GM12801 (cell line): ENCODE data around the gene CENPM.

ENCODE experiments used
- CTCF ChIP-seq: IDR thresholded peaks from one replicate; pipeline ENCODE4 v1.5.1; 2011; ENCODE audit warnings: control low read depth; ENCODE audit not compliant: insufficient read length; ENCODE audit errors: extremely low read depth

The CENPM gene

DNA sequence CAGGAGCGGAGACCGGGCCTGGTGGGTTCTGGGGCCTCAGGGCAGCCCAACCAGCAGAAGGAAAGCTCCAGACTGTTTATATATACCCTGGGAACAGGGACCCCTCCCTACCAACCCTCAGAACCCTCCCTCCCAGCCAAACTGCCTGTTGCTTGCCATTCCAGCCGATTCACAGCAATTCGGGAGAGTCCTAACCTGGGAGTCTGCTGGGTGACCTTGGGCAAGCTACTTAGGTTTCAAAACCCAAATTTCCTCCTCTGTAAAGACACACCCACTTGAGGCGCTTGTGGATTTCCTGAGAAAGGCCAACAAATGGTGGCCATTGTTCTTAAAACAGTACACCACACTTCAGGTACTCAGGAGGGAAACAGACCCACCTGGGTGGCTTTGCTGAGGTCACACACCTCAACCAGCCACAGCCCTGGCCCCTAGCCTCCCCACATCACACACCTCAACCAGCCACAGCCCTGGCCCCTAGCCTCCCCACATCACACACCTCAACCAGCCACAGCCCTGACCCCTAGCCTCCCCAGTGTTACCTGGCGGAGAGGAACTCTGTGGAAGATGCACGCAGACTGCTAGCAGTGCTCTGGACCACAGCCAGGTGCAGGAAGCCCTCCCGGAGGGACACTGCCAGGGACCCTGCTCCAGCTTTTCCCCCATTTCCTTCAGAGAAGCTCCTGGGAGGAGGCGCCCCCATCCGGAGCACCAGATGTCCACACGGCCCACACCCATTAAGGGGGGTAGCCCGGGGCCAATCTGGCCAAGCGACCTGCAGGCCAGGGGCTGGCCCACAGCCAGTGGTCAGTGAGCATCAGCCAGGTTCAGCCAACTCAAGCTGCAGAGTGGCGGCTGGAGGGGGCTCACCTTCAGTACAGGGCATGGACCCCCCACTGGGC is 38.3 kb downstream of the CENPM start:
- TF ChIP-seq CTCF = no peak

- TF ChIP-seq CTCF = no peak
Measured at GRCh38 chr22:41907436-41908401, 39.2 kb downstream of the CENPM start.

GRCh38 chr22:41906822-41907221 is 40.1 kb downstream of the CENPM start:
- TF ChIP-seq CTCF = no peak

DNA sequence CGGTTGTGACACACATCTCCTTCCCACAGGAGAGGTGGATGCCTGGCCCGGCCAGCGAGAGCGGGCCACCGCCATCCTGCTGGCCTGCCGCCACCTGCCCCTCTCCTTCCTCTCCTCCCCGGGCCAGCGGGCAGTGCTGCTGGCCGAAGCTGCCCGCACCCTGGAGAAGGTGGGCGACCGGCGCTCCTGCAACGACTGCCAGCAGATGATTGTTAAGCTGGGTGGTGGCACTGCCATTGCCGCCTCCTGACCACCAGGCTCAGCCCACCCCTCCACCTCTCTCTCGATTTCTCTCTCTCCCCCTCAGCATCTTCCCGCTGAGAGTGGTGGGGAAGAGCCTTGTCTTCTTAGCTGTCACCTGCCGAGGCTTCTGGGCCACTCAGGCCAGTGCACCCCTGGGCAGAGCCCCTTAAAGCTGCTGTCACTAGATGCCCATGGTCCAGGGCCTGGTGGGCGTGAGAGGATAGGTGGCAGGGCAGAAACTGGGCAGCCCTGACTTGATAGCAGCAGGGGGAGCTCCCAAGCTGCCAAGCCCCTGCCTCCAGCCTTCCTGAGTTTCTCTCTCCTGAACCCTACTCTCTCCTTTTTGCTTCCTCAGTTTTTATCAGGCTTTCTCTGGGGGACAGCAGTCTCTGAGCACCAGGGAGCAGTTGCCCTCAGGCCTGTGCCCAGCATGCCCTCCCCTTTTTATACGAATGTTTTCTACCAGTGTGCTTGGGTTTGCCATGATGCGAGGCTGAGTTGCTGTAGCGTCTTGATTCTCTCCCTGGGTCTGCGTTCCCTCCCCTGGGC is 41.3 kb downstream of the CENPM start:
- no peak for TF ChIP-seq CTCF

GRCh38 chr22:41904450-41905410 is 42.2 kb downstream of the CENPM start:
- TF ChIP-seq CTCF = no peak

DNA sequence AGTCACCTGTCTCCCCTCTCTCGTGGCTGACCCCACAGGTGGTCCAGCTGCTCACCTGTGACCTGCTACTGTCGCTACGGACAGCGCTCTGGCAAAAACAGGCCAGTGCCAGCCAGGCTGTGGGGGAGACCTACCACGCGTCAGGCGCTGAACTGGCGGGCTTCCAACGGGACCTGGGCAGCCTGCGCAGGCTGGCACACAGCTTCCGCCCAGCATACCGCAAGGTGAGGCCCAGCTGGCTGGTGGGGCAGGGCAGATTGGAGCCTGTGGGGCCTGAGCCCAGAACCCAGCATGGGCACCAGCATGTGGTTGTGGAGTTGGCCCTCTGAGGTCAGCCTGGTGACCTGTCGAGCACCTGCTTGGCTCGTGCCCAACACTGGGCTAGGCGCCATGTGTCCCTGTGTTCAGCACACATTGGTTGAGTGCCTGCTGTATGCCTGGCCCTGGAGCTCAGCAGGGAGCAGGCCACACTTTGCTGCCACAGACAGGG is 44.0 kb downstream of the CENPM start:
- no peak for TF ChIP-seq CTCF
